Mesothelial cell of epicardium (in vitro differentiated cells): Measurements from ENCODE around the gene NEU3. TPM values are rescaled to one million over a fixed set of nuclear protein-coding genes. Genes with fewer than 3 reads are reported as not detected.

Source experiments
- DNase-seq, 2 experiments: peaks; one replicate each; pipeline ENCODE4 v3.0.0; 2021; ENCODE audit warnings: low spot score in 2 of 2; ENCODE audit not compliant: unreplicated experiment in 2 of 2
- H3K27ac Mint-ChIP-seq: 2 replicates; pipeline ENCODE4 v1.8.0; 2021; ENCODE audit warnings: mixed read lengths
- H3K27me3 Mint-ChIP-seq: 2 replicates; pipeline ENCODE4 v1.8.0; 2021; ENCODE audit warnings: low read depth, mixed read lengths
- H3K36me3 Mint-ChIP-seq: 2 replicates; pipeline ENCODE4 v1.8.0; 2021; ENCODE audit warnings: mixed read lengths
- H3K4me1 Mint-ChIP-seq: 2 replicates; pipeline ENCODE4 v1.8.0; 2021; ENCODE audit warnings: mixed read lengths
- H3K4me3 Mint-ChIP-seq: 2 replicates; pipeline ENCODE4 v1.8.0; 2021; ENCODE audit warnings: mild to moderate bottlenecking, moderate library complexity, mixed read lengths
- H3K9me3 Mint-ChIP-seq: 2 replicates; pipeline ENCODE4 v1.8.0; 2021; ENCODE audit warnings: mixed read lengths
- CTCF ChIP-seq: fragments of 200-600 bp; sonication (generic); IDR thresholded peaks from one replicate; pipeline ENCODE4 v1.5.0; 2021; ENCODE audit warnings: antibody characterized with exemption; ENCODE audit not compliant: unreplicated experiment
- total RNA-seq: library from RNA; stranded (reverse); gene quantifications from 3 replicates; pipeline ENCODE4 v1.2.1, GENCODE V29; 2021

Gene NEU3
- total RNA-seq, 1 donor from 2014 or later, result 12.0 TPM

DNA sequence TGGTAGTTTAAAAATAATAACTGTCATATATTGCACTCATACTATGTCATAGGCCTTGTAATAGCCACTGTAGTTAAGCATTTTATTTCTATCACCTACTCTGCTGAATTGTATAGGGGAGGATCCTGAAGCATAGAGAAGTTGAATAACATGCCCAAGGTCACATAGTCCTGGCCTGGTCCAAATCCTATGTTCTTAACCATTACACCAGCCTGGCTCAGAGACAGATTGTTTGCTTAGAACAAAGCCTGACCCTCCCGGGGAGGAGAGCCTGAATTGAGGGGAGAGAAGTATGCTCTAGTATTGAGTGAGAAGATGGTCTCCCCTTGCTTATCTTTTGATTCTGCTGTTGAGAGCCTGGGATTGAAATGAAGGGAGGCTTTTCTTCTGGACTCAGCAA lies 2.2 kb downstream of the NEU3 start:
- no peaks in the 10 kb centered on the region for H3K9me3 Mint-ChIP-seq
- TF ChIP-seq CTCF, result no peak
- peaks cover 6% of the 10 kb centered on the region for H3K4me1 Mint-ChIP-seq
- no peak overlapping the region for H3K27ac Mint-ChIP-seq
- no peak overlapping the region for H3K4me3 Mint-ChIP-seq
- DNase-seq, result no peak
- no peaks in the 10 kb centered on the region for H3K36me3 Mint-ChIP-seq
- H3K27me3 Mint-ChIP-seq, result no peaks in the 10 kb centered on the region

GRCh38 chr11:74992852-74993251 lies 4.1 kb downstream of the NEU3 start:
- Mint-ChIP-seq H3K9me3 (no peaks in the 10 kb centered on the region), H3K4me3 (no peak overlapping the region), H3K27ac (no peak overlapping the region), H3K36me3 (peaks cover 9% of the 10 kb centered on the region), H3K4me1 (peaks cover 6% of the 10 kb centered on the region), H3K27me3 (no peaks in the 10 kb centered on the region)
- DNase-seq, result no peak
- no peak for TF ChIP-seq CTCF

DNA sequence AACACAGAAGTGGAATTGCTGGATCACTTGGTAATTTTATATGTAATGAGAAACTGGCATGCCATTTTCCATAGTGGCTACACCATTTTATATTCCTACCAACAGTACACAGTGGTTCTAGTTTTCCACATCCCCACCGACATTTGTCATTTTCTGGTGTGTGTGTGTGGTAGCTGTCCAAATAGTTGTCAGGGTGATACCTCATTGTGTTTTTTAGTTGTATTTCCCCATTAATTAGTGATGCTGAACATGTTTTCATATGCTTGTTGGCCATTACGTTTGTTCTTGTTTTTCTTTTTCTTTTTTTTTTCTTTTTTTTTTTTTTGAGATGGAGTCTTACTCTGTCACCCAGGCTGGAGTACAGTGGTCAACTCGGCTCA lies 12.2 kb downstream of the NEU3 start:
- no peak for TF ChIP-seq CTCF
- peaks cover 14% of the 10 kb centered on the region for H3K36me3 Mint-ChIP-seq
- no peak for DNase-seq
- no peaks in the 10 kb centered on the region for H3K9me3 Mint-ChIP-seq
- H3K4me3 Mint-ChIP-seq, result no peak overlapping the region
- no peaks in the 10 kb centered on the region for H3K27me3 Mint-ChIP-seq
- H3K4me1 Mint-ChIP-seq, result no peaks in the 10 kb centered on the region
- H3K27ac Mint-ChIP-seq, result no peak overlapping the region

DNA sequence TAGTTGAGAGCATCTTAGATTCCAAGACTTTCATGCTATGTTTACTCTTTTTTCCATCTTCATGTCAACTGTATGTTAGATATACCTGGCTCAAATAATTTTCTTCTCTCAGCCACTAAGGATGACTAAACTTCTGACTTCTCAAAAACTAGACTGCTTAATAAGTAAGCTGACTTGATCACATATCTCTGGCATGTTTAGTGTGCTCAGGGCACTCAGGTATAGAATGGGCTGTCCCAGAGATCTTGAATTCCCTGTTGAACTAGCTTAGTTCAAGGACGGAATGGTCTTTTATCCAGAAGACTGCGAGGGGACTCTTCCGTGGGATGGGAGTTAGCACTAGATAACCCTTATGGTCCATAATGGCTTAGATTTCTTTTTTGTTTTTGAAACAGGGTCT lies 13.0 kb downstream of the NEU3 start:
- H3K36me3 Mint-ChIP-seq, result peaks cover 12% of the 10 kb centered on the region

GRCh38 chr11:75002516-75002915 lies 13.8 kb downstream of the NEU3 start:
- DNase-seq, result no peak
- H3K36me3 Mint-ChIP-seq, result peaks cover 15% of the 10 kb centered on the region
- H3K27me3 Mint-ChIP-seq, result no peaks in the 10 kb centered on the region
- no peaks in the 10 kb centered on the region for H3K9me3 Mint-ChIP-seq
- no peak for TF ChIP-seq CTCF
- no peaks in the 10 kb centered on the region for H3K4me1 Mint-ChIP-seq
- H3K27ac Mint-ChIP-seq, result no peak overlapping the region
- no peak overlapping the region for H3K4me3 Mint-ChIP-seq

More for the DNA sequence above, 13.0 kb downstream of the NEU3 start:
- Mint-ChIP-seq H3K27ac (no peak overlapping the region), H3K9me3 (no peaks in the 10 kb centered on the region), H3K4me3 (no peak overlapping the region), H3K27me3 (no peaks in the 10 kb centered on the region), H3K4me1 (no peaks in the 10 kb centered on the region)
- TF ChIP-seq CTCF, result no peak
- DNase-seq, result no peak

DNA sequence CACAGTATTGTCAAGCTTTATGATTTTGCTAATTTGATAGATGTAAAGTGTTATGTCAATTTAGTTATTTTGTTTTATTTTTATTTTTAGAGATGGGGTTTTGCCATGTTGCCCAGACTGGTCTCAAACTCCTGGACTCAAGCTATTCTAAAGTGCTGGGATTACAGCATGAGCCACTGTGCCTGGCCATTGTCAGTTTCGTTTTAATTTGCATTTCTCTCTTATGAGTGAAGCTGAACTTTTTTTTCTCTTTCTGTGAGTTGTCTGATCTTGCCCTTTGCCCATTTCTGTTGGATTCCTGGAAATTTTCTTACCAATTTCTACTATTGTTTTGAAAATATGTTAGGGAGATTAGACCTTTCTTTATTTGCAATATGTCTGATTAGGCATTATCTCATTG lies 15.5 kb downstream of the NEU3 start:
- TF ChIP-seq CTCF, result no peak
- H3K27me3 Mint-ChIP-seq, result no peaks in the 10 kb centered on the region
- no peak overlapping the region for H3K4me3 Mint-ChIP-seq
- H3K27ac Mint-ChIP-seq, result no peak overlapping the region
- H3K36me3 Mint-ChIP-seq, result peaks cover 20% of the 10 kb centered on the region
- H3K9me3 Mint-ChIP-seq, result no peaks in the 10 kb centered on the region
- no peak for DNase-seq
- no peaks in the 10 kb centered on the region for H3K4me1 Mint-ChIP-seq
